Measurements from ENCODE around the gene C20orf173. TPM values are rescaled to one million over a fixed set of nuclear protein-coding genes. Genes with fewer than 3 reads are reported as not detected.

Gene C20orf173
- total RNA-seq, 2 donors from 2014 or later: not detected

DNA sequence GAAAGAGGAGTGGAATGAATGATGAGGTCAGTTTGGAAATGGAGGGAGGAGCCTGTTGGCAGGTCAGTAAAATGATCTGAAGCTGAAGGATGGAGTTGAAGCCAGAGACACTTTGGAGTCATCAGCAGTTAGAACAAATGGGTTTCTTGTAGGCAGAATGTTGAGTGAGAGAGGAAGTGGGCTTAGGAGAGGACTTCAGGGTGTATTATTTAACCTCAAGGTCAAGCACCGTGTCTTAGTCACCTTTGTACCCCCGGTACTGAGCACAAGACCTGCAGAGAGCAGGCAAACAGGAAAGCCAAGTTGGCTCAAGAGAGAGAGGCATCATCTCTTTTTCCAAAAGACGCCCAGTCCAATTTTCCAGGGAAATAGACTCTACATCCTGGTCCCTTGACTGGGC, 23.3 kb downstream of the C20orf173 start:
- no peak overlapping the region for H3K4me3 ChIP-seq
- ATAC-seq (no peak), DNase-seq (no peak)
- TF ChIP-seq, protein P1, sequence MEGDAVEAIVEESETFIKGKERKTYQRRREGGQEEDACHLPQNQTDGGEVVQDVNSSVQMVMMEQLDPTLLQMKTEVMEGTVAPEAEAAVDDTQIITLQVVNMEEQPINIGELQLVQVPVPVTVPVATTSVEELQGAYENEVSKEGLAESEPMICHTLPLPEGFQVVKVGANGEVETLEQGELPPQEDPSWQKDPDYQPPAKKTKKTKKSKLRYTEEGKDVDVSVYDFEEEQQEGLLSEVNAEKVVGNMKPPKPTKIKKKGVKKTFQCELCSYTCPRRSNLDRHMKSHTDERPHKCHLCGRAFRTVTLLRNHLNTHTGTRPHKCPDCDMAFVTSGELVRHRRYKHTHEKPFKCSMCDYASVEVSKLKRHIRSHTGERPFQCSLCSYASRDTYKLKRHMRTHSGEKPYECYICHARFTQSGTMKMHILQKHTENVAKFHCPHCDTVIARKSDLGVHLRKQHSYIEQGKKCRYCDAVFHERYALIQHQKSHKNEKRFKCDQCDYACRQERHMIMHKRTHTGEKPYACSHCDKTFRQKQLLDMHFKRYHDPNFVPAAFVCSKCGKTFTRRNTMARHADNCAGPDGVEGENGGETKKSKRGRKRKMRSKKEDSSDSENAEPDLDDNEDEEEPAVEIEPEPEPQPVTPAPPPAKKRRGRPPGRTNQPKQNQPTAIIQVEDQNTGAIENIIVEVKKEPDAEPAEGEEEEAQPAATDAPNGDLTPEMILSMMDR (IDR thresholded peaks at IDR 0.05): no peak
- TF ChIP-seq POLR2A (IDR thresholded peaks at IDR 0.05): no peak
- no peaks in the 10 kb centered on the region for H3K27me3 ChIP-seq
- H3K9me3 ChIP-seq: no peaks in the 10 kb centered on the region
- intact Hi-C loops (cut with DNase I): no loop called here
- no peak overlapping the region for H3K27ac ChIP-seq
- peaks cover 0 to 18% of the 10 kb centered on the region in 2 donors for H3K36me3 ChIP-seq (replicated peaks in 1 of 2; ENCODE audit: insufficient read depth in 1 of 2, low read depth in 2 of 2)
- H3K4me1 ChIP-seq: no peaks in the 10 kb centered on the region
- 55 to 59% methylated on average over 3 of the region's 3 CpGs for WGBS, 2 donors

DNA sequence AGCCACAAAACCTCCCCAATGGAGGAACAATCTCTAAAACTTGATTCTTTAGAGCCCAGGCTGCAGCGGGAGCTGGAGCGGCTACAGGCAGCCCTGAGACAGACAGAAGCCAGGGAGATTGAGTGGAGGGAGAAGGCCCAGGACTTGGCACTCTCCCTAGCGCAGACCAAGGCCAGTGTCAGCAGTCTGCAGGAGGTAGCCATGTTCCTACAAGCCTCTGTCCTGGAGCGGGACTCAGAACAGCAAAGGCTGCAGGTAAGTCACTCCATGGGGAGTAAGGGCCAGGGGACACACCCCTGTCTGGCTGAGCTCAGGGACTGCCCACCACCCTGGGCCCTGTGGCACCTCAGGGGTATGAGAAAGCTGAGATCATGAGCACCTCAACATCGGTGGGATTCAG, 24.7 kb downstream of the C20orf173 start:
- ATAC-seq (no peak), DNase-seq (no peak)
- TF ChIP-seq, protein P1 (IDR thresholded peaks at IDR 0.05): no peak
- TF ChIP-seq POLR2A (IDR thresholded peaks at IDR 0.05): no peak
- Histone ChIP-seq H3K27ac (no peak overlapping the region), H3K36me3 (replicated peaks in 1 of 2; ENCODE audit: insufficient read depth in 1 of 2, low read depth in 2 of 2) (peaks cover 0 to 21% of the 10 kb centered on the region in 2 donors), H3K9me3 (no peaks in the 10 kb centered on the region), H3K4me1 (no peaks in the 10 kb centered on the region), H3K27me3 (no peaks in the 10 kb centered on the region), H3K4me3 (no peak overlapping the region)
- 93 to 96% methylated on average over 4 to 5 of the region's 5 CpGs for WGBS, 2 donors
- intact Hi-C loops (cut with DNase I): no loop called here

DNA sequence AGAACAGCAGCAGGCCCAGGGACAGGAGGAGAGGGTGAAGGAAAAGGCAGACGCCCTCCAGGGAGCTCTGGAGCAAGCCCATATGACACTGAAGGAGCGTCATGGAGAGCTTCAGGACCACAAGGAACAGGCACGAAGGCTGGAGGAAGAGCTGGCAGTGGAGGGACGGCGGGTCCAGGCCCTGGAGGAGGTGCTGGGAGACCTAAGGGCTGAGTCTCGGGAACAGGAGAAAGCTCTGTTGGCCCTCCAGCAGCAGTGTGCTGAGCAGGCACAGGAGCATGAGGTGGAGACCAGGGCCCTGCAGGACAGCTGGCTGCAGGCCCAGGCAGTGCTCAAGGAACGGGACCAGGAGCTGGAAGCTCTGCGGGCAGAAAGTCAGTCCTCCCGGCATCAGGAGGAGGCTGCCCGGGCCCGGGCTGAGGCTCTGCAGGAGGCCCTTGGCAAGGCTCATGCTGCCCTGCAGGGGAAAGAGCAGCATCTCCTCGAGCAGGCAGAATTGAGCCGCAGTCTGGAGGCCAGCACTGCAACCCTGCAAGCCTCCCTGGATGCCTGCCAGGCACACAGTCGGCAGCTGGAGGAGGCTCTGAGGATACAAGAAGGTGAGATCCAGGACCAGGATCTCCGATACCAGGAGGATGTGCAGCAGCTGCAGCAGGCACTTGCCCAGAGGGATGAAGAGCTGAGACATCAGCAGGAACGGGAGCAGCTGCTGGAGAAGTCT, 25.5 kb downstream of the C20orf173 start:
- no peak overlapping the region for H3K4me3 ChIP-seq
- no peak overlapping the region for H3K27ac ChIP-seq
- peaks cover 0 to 17% of the 10 kb centered on the region in 2 donors for H3K36me3 ChIP-seq (replicated peaks in 1 of 2; ENCODE audit: insufficient read depth in 1 of 2, low read depth in 2 of 2)
- WGBS, 2 donors: 83 to 84% methylated on average over 8 to 16 of the region's 16 CpGs
- no peaks in the 10 kb centered on the region for H3K4me1 ChIP-seq
- no peaks in the 10 kb centered on the region for H3K27me3 ChIP-seq
- TF ChIP-seq, protein P1 (IDR thresholded peaks at IDR 0.05): no peak
- no peak for TF ChIP-seq POLR2A (IDR thresholded peaks at IDR 0.05)
- no peaks in the 10 kb centered on the region for H3K9me3 ChIP-seq
- intact Hi-C loops (cut with DNase I): no loop called here
- ATAC-seq (no peak), DNase-seq (no peak)

DNA sequence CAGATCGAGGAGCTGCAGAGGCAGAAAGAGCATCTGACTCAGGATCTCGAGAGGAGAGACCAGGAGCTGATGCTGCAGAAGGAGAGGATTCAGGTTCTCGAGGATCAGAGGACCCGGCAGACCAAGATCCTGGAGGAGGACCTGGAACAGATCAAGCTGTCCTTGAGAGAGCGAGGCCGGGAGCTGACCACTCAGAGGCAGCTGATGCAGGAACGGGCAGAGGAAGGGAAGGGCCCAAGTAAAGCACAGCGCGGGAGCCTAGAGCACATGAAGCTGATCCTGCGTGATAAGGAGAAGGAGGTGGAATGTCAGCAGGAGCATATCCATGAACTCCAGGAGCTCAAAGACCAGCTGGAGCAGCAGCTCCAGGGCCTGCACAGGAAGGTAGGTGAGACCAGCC, 26.2 kb downstream of the C20orf173 start:
- WGBS, 2 donors: 83 to 86% methylated on average over 10 of the region's 10 CpGs
- TF ChIP-seq, protein P1 (IDR thresholded peaks at IDR 0.05): no peak
- TF ChIP-seq POLR2A (IDR thresholded peaks at IDR 0.05): no peak
- Histone ChIP-seq H3K36me3 (replicated peaks in 1 of 2; ENCODE audit: insufficient read depth in 1 of 2, low read depth in 2 of 2) (peaks cover 0 to 21% of the 10 kb centered on the region in 2 donors), H3K27me3 (no peaks in the 10 kb centered on the region), H3K4me1 (no peaks in the 10 kb centered on the region), H3K9me3 (no peaks in the 10 kb centered on the region), H3K4me3 (no peak overlapping the region), H3K27ac (no peak overlapping the region)
- ATAC-seq (no peak), DNase-seq (no peak)
- intact Hi-C loops (cut with DNase I): no loop called here

DNA sequence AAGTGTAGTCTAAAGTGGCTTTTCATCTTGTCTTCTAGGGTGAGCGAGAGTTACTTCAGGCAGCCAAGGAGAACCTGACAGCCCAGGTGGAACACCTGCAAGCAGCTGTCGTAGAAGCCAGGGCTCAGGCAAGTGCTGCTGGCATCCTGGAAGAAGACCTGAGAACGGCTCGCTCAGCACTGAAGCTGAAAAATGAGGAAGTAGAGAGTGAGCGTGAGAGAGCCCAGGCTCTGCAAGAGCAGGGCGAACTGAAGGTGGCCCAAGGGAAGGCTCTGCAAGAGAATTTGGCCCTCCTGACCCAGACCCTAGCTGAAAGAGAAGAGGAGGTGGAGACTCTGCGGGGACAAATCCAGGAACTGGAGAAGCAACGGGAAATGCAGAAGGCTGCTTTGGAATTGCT, 27.1 kb downstream of the C20orf173 start:
- no peak overlapping the region for H3K27ac ChIP-seq
- no peak overlapping the region for H3K4me3 ChIP-seq
- no peak for TF ChIP-seq POLR2A (IDR thresholded peaks at IDR 0.05)
- TF ChIP-seq, protein P1 (IDR thresholded peaks at IDR 0.05): no peak
- H3K27me3 ChIP-seq: no peaks in the 10 kb centered on the region
- intact Hi-C loops (cut with DNase I): no loop called here
- H3K9me3 ChIP-seq: no peaks in the 10 kb centered on the region
- 78 to 88% methylated on average over 8 of the region's 8 CpGs for WGBS, 2 donors
- no peak for ATAC-seq
- no peak for DNase-seq
- no peaks in the 10 kb centered on the region for H3K4me1 ChIP-seq
- peaks cover 0 to 26% of the 10 kb centered on the region in 2 donors for H3K36me3 ChIP-seq (replicated peaks in 1 of 2; ENCODE audit: insufficient read depth in 1 of 2, low read depth in 2 of 2)
